Measurements from ENCODE around the gene LMO1.

Gene LMO1

DNA sequence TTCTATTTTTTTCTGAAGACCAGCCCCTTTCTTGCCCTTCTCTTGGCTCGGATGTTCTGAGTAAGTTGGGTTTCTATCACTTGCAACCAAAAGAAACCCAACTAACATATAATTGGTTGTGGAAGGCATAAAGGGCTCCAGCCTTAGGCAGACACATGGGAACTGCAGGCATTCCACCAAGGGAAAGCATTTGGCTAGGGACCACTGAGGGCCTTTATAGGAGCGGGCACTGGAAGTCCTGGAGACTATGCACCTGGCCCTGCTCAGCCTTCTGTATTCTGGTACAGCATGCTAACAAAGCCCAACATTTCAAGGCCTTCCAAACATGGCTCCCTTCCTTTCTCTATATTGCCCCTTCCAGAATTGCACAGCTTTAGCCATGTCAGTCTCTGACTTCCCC is 17.6 kb upstream of the LMO1 start:
- Mint-ChIP-seq H3K9me3 (ENCODE audit: low read depth) (no peaks in the 10 kb centered on the region), H3K36me3 (no peaks in the 10 kb centered on the region), H3K4me3 (no peak overlapping the region), H3K4me1 (ENCODE audit: low read depth) (no peaks in the 10 kb centered on the region), H3K27me3 (no peaks in the 10 kb centered on the region), H3K27ac (no peak overlapping the region)

DNA sequence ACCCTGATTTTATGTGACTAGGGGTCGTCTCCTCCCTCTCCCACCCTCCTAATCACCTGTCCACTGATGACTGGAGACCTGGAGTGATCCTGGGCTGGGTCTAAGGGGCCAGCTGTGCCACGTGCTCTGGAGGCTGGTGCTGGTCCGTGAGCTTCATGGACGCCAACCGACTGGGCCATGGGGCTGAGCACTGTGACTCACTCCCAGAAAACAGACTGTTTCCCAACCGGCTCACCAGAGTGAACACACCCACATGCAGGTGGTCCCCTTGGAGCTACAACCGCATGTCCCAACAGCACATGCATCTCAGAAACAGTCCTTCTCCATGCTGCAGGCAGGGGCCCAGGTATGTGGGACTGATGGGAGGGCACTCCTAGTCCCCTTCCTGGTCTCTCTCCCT is 14.0 kb upstream of the LMO1 start:
- H3K4me1 Mint-ChIP-seq (ENCODE audit: low read depth), result no peaks in the 10 kb centered on the region
- peaks cover 3% of the 10 kb centered on the region for H3K27me3 Mint-ChIP-seq
- no peaks in the 10 kb centered on the region for H3K36me3 Mint-ChIP-seq
- H3K27ac Mint-ChIP-seq, result no peak overlapping the region
- no peaks in the 10 kb centered on the region for H3K9me3 Mint-ChIP-seq (ENCODE audit: low read depth)
- H3K4me3 Mint-ChIP-seq, result no peak overlapping the region

DNA sequence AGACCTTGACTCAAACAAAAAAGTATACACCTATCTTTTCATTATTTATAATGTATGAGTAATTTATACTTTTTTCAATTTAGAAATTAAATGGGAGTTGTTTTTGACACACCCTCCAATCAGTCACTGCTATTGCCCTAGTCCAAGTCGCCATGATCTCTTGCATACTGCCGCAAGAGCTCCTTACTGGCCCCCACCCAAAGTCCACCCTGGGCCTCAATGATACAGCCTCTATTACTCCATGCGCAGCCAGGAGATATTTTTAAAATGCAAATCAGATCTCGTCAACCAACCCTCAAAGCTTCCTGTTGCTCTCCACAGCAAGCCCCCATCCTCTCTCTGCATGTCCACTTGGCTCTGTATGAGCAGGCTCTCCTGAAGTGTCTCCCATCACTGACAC is 12.8 kb upstream of the LMO1 start:
- Mint-ChIP-seq H3K4me3 (no peak overlapping the region), H3K4me1 (ENCODE audit: low read depth) (no peaks in the 10 kb centered on the region), H3K36me3 (no peaks in the 10 kb centered on the region), H3K9me3 (ENCODE audit: low read depth) (no peaks in the 10 kb centered on the region), H3K27ac (no peak overlapping the region), H3K27me3 (peaks cover 3% of the 10 kb centered on the region)

DNA sequence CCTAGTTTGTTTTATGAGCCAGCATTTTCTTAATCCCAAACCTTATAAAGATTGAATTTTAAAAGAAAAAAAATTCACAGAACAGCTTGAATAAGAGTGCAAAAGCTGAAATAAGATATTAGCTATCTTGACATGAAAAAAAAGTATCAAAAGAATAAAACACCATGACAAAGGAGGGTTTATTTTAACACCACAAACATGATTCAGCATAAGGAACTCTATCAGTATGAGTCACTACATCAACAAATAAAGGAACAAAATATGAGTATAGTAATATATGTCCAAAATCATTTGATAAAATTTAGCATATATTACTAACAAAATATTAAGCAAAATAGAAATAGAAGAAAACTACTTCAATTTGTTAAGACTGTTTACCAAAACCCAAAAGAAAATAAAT is 9.6 kb upstream of the LMO1 start:
- no peak overlapping the region for H3K27ac Mint-ChIP-seq
- H3K27me3 Mint-ChIP-seq, result peaks cover 24% of the 10 kb centered on the region
- H3K36me3 Mint-ChIP-seq, result no peaks in the 10 kb centered on the region
- H3K9me3 Mint-ChIP-seq (ENCODE audit: low read depth), result no peaks in the 10 kb centered on the region
- H3K4me3 Mint-ChIP-seq, result no peak overlapping the region
- no peaks in the 10 kb centered on the region for H3K4me1 Mint-ChIP-seq (ENCODE audit: low read depth)

DNA sequence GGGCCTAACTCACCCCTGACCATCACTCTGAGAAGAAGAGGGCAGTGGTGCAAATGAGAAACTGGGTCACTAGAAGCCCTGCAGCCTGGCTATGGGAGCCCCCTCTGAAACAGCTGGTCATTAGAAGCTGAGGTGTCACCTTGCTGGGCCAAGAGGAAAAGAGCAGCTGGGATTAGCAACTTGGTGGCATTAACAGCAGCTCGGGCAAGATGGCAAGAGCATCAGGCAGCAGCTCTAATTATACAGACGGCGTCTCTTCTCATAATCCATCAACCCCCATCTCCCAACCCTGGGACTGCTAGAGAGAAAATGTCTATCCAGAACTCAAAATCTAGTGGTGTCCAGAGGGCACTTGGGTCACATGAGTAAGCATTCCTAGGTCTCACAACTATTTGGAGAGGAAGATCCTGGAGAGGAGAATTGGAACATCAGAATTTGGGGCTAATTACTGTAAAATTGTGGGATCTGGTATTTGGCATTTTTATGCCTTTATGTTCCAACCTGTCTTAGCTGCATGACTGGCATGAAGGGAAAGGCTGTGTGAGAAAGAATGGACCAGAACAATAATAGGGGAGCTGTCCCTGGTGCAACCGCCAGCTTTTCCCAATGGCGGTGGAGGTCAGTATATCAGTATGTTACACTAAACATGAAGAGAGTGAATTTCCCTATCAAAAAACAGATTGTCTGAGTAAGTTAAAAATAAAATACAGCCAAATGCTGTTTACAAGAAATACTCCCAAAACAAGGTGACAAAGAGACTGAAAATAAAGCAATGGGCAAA is 7.6 kb upstream of the LMO1 start:
- H3K27me3 Mint-ChIP-seq, result peaks cover 30% of the 10 kb centered on the region
- H3K36me3 Mint-ChIP-seq, result no peaks in the 10 kb centered on the region
- no peaks in the 10 kb centered on the region for H3K4me1 Mint-ChIP-seq (ENCODE audit: low read depth)
- no peak overlapping the region for H3K27ac Mint-ChIP-seq
- H3K9me3 Mint-ChIP-seq (ENCODE audit: low read depth), result no peaks in the 10 kb centered on the region
- H3K4me3 Mint-ChIP-seq, result no peak overlapping the region

DNA sequence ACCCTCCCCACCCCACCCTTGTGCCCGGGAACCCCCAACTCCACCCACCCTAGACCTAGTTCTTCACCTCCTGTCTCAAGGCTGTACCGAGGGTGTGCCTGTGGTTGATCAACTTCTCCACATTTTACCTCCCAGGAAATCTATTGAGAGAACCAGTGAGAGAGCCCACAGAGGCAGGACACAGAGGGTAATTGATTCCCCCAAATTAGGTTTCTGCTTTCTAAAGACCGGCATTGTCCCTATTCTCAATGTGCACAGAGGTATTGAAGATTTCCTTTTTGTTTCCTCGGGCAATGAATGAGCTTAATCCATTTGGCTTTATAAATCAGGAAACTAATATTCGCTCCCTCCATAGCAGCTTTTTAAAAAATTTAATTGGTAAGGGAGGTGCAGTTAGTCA is 6.0 kb upstream of the LMO1 start:
- Mint-ChIP-seq H3K4me3 (peak overlapping the region; percentile 1), H3K9me3 (ENCODE audit: low read depth) (no peaks in the 10 kb centered on the region), H3K27ac (no peak overlapping the region), H3K36me3 (no peaks in the 10 kb centered on the region), H3K27me3 (peaks cover 37% of the 10 kb centered on the region), H3K4me1 (ENCODE audit: low read depth) (no peaks in the 10 kb centered on the region)

DNA sequence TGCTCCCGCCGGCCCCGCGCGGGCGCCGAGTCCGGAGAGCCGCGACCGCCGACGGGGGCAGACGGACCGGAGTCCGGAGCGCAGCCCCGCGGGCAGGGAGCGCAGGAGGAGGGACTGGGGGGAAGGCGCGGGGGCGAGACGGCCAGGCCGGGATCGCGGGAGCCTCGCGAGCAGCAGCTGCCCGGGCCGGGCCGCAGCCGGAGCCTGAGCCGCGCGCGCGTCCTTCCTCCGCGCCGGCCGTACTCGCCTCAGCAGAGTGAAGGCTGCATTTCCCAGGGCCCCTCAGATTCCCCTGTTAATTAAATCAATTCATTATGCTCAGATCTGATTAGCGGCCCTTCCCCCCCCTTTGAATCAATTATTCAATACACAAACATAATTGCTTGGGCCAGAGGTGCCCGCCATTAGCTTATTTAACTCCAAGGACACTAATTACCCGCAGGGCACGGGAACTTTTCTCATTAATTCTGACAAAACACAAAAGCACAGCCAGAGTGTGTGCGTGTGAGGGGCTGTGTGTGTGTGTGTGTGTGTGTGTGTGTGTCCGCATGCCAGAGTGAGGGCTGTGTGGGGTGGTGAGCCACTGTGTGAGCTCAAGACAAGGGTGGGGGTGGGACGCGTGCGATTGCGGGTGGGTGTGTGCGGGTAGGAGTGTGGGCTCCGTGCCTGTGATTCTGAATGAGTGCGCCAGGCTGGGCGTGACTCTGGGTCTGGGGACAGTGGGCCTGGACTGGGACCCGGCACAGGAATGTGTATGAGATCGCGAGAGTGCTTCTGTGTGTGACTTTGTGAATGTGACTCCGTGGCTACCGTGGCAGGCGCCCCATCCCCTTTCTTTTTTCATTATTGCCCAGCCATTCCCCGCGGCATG is 5.1 kb upstream of the LMO1 start:
- peaks cover 37% of the 10 kb centered on the region for H3K27me3 Mint-ChIP-seq
- H3K4me3 Mint-ChIP-seq, result peak overlapping the region; percentile 78
- peaks cover 4% of the 10 kb centered on the region for H3K4me1 Mint-ChIP-seq (ENCODE audit: low read depth)
- no peaks in the 10 kb centered on the region for H3K9me3 Mint-ChIP-seq (ENCODE audit: low read depth)
- H3K27ac Mint-ChIP-seq, result no peak overlapping the region
- H3K36me3 Mint-ChIP-seq, result no peaks in the 10 kb centered on the region

DNA sequence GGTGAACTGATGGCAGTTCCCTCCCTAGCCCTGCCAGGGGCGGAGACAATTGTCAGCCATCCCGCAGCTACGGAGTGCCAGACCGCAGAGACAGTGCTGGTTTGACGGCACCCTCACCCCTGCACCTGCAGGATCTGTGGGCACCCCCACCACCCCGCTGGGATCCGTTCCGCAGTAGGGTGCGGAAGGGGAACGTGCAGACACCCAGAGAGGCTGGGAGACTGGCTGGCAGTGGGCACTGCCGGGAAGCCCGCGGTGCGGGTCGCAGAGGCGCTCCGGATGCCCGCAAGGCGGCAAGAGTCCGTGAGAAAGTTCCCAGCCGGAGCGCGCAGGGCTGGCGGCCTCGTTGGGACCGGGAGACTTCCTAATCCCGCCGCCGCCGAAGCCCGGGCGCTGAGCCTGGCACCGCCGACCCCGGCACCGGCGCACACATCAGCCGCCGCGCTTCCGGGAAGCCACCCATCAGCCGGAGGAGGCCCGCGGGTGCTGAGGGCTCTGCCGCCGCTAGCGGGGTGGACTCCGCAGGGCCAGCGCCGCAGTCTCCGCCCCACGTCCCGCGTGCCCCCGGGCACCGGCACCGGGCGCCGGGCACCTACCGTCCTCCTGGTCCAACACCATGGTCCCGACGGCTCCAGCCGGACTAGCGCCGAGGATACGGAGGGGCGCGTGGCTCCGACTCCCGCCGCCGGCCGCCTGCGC is 4.3 kb upstream of the LMO1 start:
- Mint-ChIP-seq H3K36me3 (no peaks in the 10 kb centered on the region), H3K27me3 (peaks cover 40% of the 10 kb centered on the region), H3K4me3 (peak overlapping the region; percentile 59), H3K27ac (no peak overlapping the region), H3K4me1 (ENCODE audit: low read depth) (peaks cover 7% of the 10 kb centered on the region), H3K9me3 (ENCODE audit: low read depth) (no peaks in the 10 kb centered on the region)

DNA sequence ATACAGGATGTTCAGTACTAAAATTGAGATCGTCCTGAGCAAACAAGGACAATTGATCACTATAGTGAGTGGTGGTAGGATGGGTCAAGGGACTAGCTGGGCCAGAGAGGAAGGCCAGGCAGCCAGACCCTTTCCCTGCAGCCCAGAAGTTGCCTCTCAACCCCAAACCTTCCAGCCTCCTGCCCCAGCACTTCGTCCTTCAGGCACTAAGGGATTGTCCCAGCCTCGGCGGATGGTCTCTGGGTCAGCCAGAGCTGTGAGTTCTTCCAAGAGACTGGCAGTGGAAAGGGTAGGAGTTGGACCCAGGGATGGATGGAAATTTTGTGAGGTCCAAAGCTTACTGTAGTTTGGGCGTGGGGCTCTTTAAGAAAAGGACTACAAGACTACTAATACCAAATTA is 3.6 kb upstream of the LMO1 start:
- Mint-ChIP-seq H3K27ac (no peak overlapping the region), H3K4me1 (ENCODE audit: low read depth) (peaks cover 7% of the 10 kb centered on the region), H3K36me3 (no peaks in the 10 kb centered on the region), H3K4me3 (peak overlapping the region; percentile 59), H3K27me3 (peaks cover 40% of the 10 kb centered on the region), H3K9me3 (ENCODE audit: low read depth) (no peaks in the 10 kb centered on the region)

DNA sequence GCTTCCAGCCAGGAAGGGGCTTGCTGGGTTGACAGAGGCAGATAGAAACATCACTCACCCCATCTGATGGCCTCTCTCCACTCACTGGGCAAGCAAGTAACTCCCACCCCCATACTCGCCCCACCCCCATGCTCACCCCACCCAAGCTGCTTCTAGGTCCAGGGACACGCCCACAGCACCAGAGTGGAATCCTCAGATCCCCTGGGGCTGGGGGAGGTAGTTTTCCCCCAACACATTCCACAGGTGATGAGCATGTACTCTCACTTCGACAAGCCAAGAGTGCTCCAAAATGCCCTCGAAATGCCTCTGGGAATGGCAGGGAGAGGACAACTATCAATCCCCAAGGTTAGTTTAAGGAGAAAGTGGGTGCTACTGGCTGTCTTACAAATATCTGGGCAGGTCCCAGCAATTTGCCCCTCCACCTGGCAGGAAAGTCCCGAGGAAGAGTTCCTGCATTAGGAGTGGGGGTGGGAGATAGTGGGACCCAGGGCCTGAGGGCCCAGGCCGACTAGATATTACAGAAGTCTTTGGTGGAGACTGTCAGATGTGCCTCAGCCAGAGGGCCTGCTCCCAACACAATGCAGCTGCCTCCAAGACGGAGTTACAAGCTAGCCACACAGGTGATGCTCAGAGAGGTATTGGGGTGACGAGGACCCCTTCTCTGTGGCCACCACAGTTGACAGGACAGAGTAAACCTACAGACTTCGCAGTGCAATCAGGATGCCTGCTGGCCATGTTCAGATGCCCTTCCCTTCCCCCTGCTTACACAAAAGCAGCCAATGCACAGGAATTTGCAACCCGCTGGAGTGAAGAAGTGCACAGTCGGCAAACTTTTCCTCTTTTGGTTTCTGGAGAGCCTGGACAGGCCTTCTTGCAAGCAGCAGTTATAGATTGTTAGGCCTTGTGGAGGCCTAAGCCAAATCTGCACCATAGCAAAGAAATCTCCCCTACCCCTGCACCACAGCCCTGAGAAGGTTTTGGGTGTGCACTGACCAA is 2.9 kb upstream of the LMO1 start:
- no peak overlapping the region for H3K27ac Mint-ChIP-seq
- H3K36me3 Mint-ChIP-seq, result no peaks in the 10 kb centered on the region
- H3K27me3 Mint-ChIP-seq, result peaks cover 46% of the 10 kb centered on the region
- no peaks in the 10 kb centered on the region for H3K9me3 Mint-ChIP-seq (ENCODE audit: low read depth)
- H3K4me3 Mint-ChIP-seq, result peak overlapping the region; percentile 55
- H3K4me1 Mint-ChIP-seq (ENCODE audit: low read depth), result peaks cover 7% of the 10 kb centered on the region

DNA sequence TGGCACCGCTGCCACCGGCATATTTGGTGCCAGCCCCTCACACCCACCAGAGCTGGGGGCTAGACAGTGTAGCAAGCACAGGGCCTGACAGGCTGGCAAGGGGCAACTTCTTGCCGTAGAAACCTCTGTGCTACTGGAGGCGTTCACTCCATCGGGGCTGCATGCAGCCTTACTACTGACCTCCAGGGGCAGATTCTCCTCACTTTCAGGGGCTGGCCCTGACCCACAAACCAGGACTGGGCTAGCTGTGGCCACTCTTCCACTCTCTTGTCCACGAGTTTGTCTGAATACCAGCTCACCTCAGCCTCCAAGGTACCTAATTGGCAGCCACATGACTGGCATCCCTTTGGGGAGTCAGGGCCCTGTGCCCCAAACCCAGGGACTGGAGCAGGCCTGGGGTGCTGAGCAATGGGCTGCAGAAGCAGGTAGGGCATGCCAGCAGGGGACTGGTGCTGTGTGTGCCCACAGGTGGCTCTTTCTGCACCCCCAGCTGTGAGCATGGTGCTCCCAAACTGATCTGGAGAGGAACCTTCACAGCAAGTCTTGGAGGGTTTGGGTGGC is 2.1 kb upstream of the LMO1 start:
- Mint-ChIP-seq H3K9me3 (ENCODE audit: low read depth) (no peaks in the 10 kb centered on the region), H3K36me3 (no peaks in the 10 kb centered on the region), H3K27ac (no peak overlapping the region), H3K27me3 (peaks cover 45% of the 10 kb centered on the region), H3K4me3 (no peak overlapping the region), H3K4me1 (ENCODE audit: low read depth) (peaks cover 7% of the 10 kb centered on the region)

DNA sequence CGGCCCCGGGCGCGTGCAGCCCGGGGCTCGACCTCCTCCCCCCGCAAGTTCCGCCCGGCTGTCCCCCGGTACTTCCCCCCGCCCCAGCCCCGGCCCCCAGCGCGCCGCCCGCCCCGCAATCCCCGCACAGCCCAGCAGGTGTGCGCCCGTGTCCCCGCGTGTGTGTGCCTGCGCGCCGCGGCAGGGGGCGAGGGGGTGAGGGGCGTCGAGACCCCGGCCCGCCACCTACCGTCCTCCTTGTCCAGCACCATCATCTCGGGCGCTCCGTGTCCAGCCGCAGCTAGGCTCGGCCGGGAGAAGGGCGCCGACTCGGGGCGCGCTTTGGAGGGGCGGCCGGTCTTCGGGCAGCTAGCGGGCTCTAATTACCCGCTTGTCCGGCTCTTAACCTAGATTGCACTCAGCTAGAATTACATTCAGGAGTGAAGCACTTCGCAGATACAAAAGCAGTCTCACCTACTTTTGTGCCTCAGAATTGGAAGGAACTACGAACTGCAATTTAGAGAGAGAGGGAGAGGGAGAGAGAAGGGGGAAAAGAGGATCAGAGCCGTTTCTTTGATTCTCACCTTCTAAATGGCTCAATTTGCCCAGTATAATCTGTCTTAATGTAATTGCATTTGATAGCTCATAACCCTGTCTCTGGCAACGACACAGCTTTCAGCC is 439 bp downstream of the LMO1 start:
- H3K36me3 Mint-ChIP-seq, result no peaks in the 10 kb centered on the region
- H3K4me3 Mint-ChIP-seq, result peak overlapping the region; percentile 87
- no peaks in the 10 kb centered on the region for H3K9me3 Mint-ChIP-seq (ENCODE audit: low read depth)
- peaks cover 30% of the 10 kb centered on the region for H3K27me3 Mint-ChIP-seq
- H3K4me1 Mint-ChIP-seq (ENCODE audit: low read depth), result peaks cover 7% of the 10 kb centered on the region
- no peak overlapping the region for H3K27ac Mint-ChIP-seq

DNA sequence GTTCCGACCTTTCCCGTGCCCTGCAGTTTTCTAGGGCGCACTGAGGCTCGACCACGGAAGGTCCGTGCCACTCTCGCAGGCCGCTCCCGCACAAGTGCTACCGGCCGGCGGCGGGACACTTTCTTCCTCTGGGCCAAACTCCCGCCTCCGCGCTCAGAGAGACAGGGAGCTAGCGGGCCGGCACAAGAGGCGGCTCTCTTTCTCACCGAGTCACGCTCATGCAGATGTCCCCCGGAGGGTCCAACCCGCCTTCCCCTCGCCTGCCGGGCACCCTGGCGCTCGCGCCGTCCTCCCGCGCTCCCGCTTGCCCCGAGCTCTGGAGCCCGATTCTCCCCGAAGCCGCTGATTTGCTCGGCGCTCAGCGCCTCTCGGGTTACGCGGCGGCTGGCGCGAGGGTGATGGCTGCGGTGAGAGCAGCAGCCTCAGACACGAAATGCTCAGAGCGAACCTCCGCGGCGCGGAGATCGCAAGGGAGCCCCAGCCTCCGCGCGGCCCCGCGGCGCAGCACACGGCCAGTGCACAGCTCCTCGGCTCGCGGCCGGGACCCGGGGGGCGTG is 1.0 kb downstream of the LMO1 start:
- no peaks in the 10 kb centered on the region for H3K36me3 Mint-ChIP-seq
- peaks cover 7% of the 10 kb centered on the region for H3K4me1 Mint-ChIP-seq (ENCODE audit: low read depth)
- no peaks in the 10 kb centered on the region for H3K9me3 Mint-ChIP-seq (ENCODE audit: low read depth)
- H3K27ac Mint-ChIP-seq, result no peak overlapping the region
- H3K4me3 Mint-ChIP-seq, result peak overlapping the region; percentile 63
- H3K27me3 Mint-ChIP-seq, result peaks cover 30% of the 10 kb centered on the region
